ENCODE results near the gene SIGLEC1. TPM values are rescaled to one million over a fixed set of nuclear protein-coding genes. Genes with fewer than 3 reads are reported as not detected.

Gene SIGLEC1
- total and polyA plus RNA-seq, 2 of the 8 experiments (the other 6 are each of a cell fraction or from before 2014, with no cell fraction given), result 0.02 TPM; not detected in 1

DNA sequence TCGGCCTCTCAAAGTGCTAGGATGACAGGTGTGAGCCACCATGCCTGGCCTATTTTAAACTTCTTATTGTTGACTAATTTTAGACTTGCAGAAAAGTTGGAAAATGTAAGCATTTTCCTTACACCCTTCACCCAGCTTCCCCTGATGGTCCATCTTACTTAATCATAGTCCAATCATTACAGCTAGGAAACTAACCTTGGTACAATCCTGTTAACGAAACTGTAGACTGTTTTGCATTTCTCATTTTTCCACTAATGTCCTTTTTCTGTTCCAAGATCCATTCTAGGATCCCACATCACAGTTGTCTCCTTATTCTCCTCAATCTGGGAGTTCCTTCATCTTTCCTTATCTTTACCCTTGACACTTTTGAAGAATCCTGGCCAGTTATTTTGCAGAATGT lies 48.5 kb downstream of the SIGLEC1 start (continued):
- TF ChIP-seq, protein P1, sequence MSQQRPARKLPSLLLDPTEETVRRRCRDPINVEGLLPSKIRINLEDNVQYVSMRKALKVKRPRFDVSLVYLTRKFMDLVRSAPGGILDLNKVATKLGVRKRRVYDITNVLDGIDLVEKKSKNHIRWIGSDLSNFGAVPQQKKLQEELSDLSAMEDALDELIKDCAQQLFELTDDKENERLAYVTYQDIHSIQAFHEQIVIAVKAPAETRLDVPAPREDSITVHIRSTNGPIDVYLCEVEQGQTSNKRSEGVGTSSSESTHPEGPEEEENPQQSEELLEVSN (IDR thresholded peaks at IDR 0.05), result no peak
- TF ChIP-seq CTBP2 (IDR thresholded peaks at IDR 0.05; ENCODE audit: borderline replicate concordance, insufficient read depth, insufficient read length, low read length) (no peak), HDAC6 (IDR thresholded peaks at IDR 0.05; ENCODE audit: low read depth, low read length) (no peak)

Data from H1 (cell line).